Stimulated activated CD8-positive, alpha-beta memory T cell treated with anti-CD3 and anti-CD28 coated beads, Interleukin-12 subunit alpha, Interleukin-12 subunit beta, amount 100 ng/mL, for 1 hour (primary cell): ENCODE results near the gene KDM4D.
"Not testable (repeated sequence)": the region's sequence is repeated elsewhere in the genome, so short reads cannot be mapped to it uniquely, and the experiment has no call there.

Experiments used
- DNase-seq: peaks from one replicate; pipeline ENCODE4 v3.0.0-alpha.2; 2020; ENCODE audit warnings: low read depth

Gene KDM4D

GRCh38 chr11:95035316-95035715, 61.8 kb downstream of the KDM4D start:
- no peak for DNase-seq

GRCh38 chr11:95037356-95038035, 64.0 kb downstream of the KDM4D start:
- not testable (repeated sequence) for DNase-seq

GRCh38 chr11:95042239-95042638, 68.7 kb downstream of the KDM4D start:
- DNase-seq: no peak

GRCh38 chr11:95042906-95043305, 69.4 kb downstream of the KDM4D start:
- no peak for DNase-seq

- no peak for DNase-seq
Measured at GRCh38 chr11:95044010-95044409, 70.5 kb downstream of the KDM4D start.

GRCh38 chr11:95045812-95046211, 72.3 kb downstream of the KDM4D start:
- DNase-seq: no peak
